ENCODE measurements around the gene DENND2A. TPM values are rescaled to one million over a fixed set of nuclear protein-coding genes. Genes with fewer than 3 reads are reported as not detected.
"Not testable (repeated sequence)": the region's sequence is repeated elsewhere in the genome, so short reads cannot be mapped to it uniquely, and the experiment has no call there.

Gene DENND2A
- total RNA-seq, 2 experiments from 2014 or later: not detected

- H3K27ac Mint-ChIP-seq; DNase-seq; H3K4me3 Mint-ChIP-seq; H3K9me3 Mint-ChIP-seq; CTCF ChIA-PET; POLR2A ChIA-PET; H3K36me3 Mint-ChIP-seq (ENCODE audit: low read depth): not testable (repeated sequence)
- Mint-ChIP-seq H3K4me1 (peaks cover 24% of the 10 kb centered on the region), H3K27me3 (peaks cover 18% of the 10 kb centered on the region)
These were observed 111.2 kb downstream of the DENND2A start for GRCh38 chr7:140529428-140529827.

- H3K27me3 Mint-ChIP-seq: peaks cover 13% of the 10 kb centered on the region
- DNase-seq: no peak
- no peaks in the 10 kb centered on the region for H3K9me3 Mint-ChIP-seq
- H3K4me1 Mint-ChIP-seq: peaks cover 31% of the 10 kb centered on the region
- peak overlapping the region; percentile 14 for H3K4me3 Mint-ChIP-seq
- CTCF ChIA-PET: interaction anchor here (1.0 to 1.1 kb wide), 2 partner anchors 10 kb away, joined by 3 to 5 read pairs; no protein-coding TSS in a partner anchor
- no peaks in the 10 kb centered on the region for H3K36me3 Mint-ChIP-seq (ENCODE audit: low read depth)
- H3K27ac Mint-ChIP-seq: no peak overlapping the region
- POLR2A ChIA-PET: no interaction called here
These were observed 113.6 kb downstream of the DENND2A start for GRCh38 chr7:140526787-140527664.

- Mint-ChIP-seq H3K4me1 (peaks cover 31% of the 10 kb centered on the region), H3K36me3 (ENCODE audit: low read depth) (no peaks in the 10 kb centered on the region), H3K27ac (peak overlapping the region; percentile 72), H3K27me3 (peaks cover 15% of the 10 kb centered on the region), H3K9me3 (no peaks in the 10 kb centered on the region), H3K4me3 (peak overlapping the region; percentile 40)
- ChIA-PET POLR2A (no interaction called here), CTCF (interaction anchor here (1.1 to 1.5 kb wide), 2 partner anchors 9 to 11 kb away, joined by 4 to 5 read pairs; no protein-coding TSS in a partner anchor)
- no peak for DNase-seq
These were observed 114.4 kb downstream of the DENND2A start for GRCh38 chr7:140526214-140526613.

GRCh38 chr7:140525743-140526142, 114.9 kb downstream of the DENND2A start:
- CTCF ChIA-PET: interaction anchor here (1.1 to 1.5 kb wide), 2 partner anchors 9 to 12 kb away, joined by 4 to 5 read pairs; no protein-coding TSS in a partner anchor
- H3K4me1 Mint-ChIP-seq: peaks cover 31% of the 10 kb centered on the region

GRCh38 chr7:140521421-140521820, 119.2 kb downstream of the DENND2A start:
- H3K36me3 Mint-ChIP-seq (ENCODE audit: low read depth): no peaks in the 10 kb centered on the region
- no peaks in the 10 kb centered on the region for H3K9me3 Mint-ChIP-seq
- H3K27me3 Mint-ChIP-seq: peaks cover 4% of the 10 kb centered on the region
- POLR2A ChIA-PET: no interaction called here
- H3K4me1 Mint-ChIP-seq: peaks cover 24% of the 10 kb centered on the region
- CTCF ChIA-PET: no interaction called here
- no peak overlapping the region for H3K27ac Mint-ChIP-seq
- no peak overlapping the region for H3K4me3 Mint-ChIP-seq
- no peak for DNase-seq

More at GRCh38 chr7:140525743-140526142, 114.9 kb downstream of the DENND2A start:
- POLR2A ChIA-PET: no interaction called here
- H3K36me3 Mint-ChIP-seq (ENCODE audit: low read depth): no peaks in the 10 kb centered on the region
- H3K27me3 Mint-ChIP-seq: peaks cover 16% of the 10 kb centered on the region
- H3K9me3 Mint-ChIP-seq: no peaks in the 10 kb centered on the region
- DNase-seq: peak; percentile 69
- peak overlapping the region; percentile 40 for H3K4me3 Mint-ChIP-seq
- H3K27ac Mint-ChIP-seq: peak overlapping the region; percentile 72

GRCh38 chr7:140519007-140519399, 121.6 kb downstream of the DENND2A start:
- Mint-ChIP-seq H3K27ac (no peak overlapping the region), H3K27me3 (peaks cover 4% of the 10 kb centered on the region), H3K4me1 (peaks cover 6% of the 10 kb centered on the region), H3K4me3 (no peak overlapping the region), H3K36me3 (ENCODE audit: low read depth) (no peaks in the 10 kb centered on the region), H3K9me3 (no peaks in the 10 kb centered on the region)
- no peak for DNase-seq
- ChIA-PET POLR2A (no interaction called here), CTCF (no interaction called here)

GRCh38 chr7:140518370-140519006, 122.1 kb downstream of the DENND2A start:
- DNase-seq: no peak
- Mint-ChIP-seq H3K36me3 (ENCODE audit: low read depth) (no peaks in the 10 kb centered on the region), H3K27me3 (peaks cover 4% of the 10 kb centered on the region), H3K4me3 (no peak overlapping the region), H3K9me3 (no peaks in the 10 kb centered on the region), H3K4me1 (peaks cover 4% of the 10 kb centered on the region), H3K27ac (no peak overlapping the region)
- ChIA-PET POLR2A (no interaction called here), CTCF (interaction anchor here (0.8 to 1.8 kb wide), 3 partner anchors 19 to 495 kb away, joined by 3 to 6 read pairs (median 4); no protein-coding TSS in a partner anchor)

GRCh38 chr7:140517546-140518369, 122.9 kb downstream of the DENND2A start:
- no peak overlapping the region for H3K27ac Mint-ChIP-seq
- H3K36me3 Mint-ChIP-seq (ENCODE audit: low read depth): no peaks in the 10 kb centered on the region
- peaks cover 4% of the 10 kb centered on the region for H3K27me3 Mint-ChIP-seq
- peak; percentile 72 for DNase-seq
- ChIA-PET CTCF (interaction anchor here (0.8 to 1.8 kb wide), 5 partner anchors 9 to 496 kb away, joined by 3 to 6 read pairs (median 4); no protein-coding TSS in a partner anchor), POLR2A (no interaction called here)
- peaks cover 4% of the 10 kb centered on the region for H3K4me1 Mint-ChIP-seq
- no peaks in the 10 kb centered on the region for H3K9me3 Mint-ChIP-seq
- H3K4me3 Mint-ChIP-seq: no peak overlapping the region

- DNase-seq: no peak
- CTCF ChIA-PET: interaction anchor here (0.8 kb wide), 1 partner anchor 39 kb away, joined by 3 read pairs; no protein-coding TSS in a partner anchor
These were observed 128.2 kb downstream of the DENND2A start for GRCh38 chr7:140512317-140513000.

GRCh38 chr7:140509789-140510188, 130.8 kb downstream of the DENND2A start:
- no peaks in the 10 kb centered on the region for H3K9me3 Mint-ChIP-seq
- H3K27ac Mint-ChIP-seq: no peak overlapping the region
- H3K4me3 Mint-ChIP-seq: no peak overlapping the region
- CTCF ChIA-PET: interaction anchor here (1.1 kb wide), 1 partner anchor 12 kb away, joined by 3 read pairs; no protein-coding TSS in a partner anchor
- no peak for DNase-seq
- H3K27me3 Mint-ChIP-seq: no peaks in the 10 kb centered on the region
- no peaks in the 10 kb centered on the region for H3K4me1 Mint-ChIP-seq
- POLR2A ChIA-PET: no interaction called here
- no peaks in the 10 kb centered on the region for H3K36me3 Mint-ChIP-seq (ENCODE audit: low read depth)

More at GRCh38 chr7:140512317-140513000, 128.2 kb downstream of the DENND2A start:
- H3K9me3 Mint-ChIP-seq: no peaks in the 10 kb centered on the region
- H3K4me3 Mint-ChIP-seq: no peak overlapping the region
- POLR2A ChIA-PET: interaction anchor here (0.6 kb wide), 1 partner anchor 223 kb away, joined by 4 read pairs; no protein-coding TSS in a partner anchor
- H3K4me1 Mint-ChIP-seq: no peaks in the 10 kb centered on the region
- no peak overlapping the region for H3K27ac Mint-ChIP-seq
- H3K36me3 Mint-ChIP-seq (ENCODE audit: low read depth): no peaks in the 10 kb centered on the region
- H3K27me3 Mint-ChIP-seq: no peaks in the 10 kb centered on the region

GRCh38 chr7:140507556-140507955, 133.1 kb downstream of the DENND2A start:
- H3K36me3 Mint-ChIP-seq (ENCODE audit: low read depth); H3K9me3 Mint-ChIP-seq; POLR2A ChIA-PET; DNase-seq; H3K4me3 Mint-ChIP-seq; H3K4me1 Mint-ChIP-seq; H3K27me3 Mint-ChIP-seq; H3K27ac Mint-ChIP-seq: not testable (repeated sequence)
- CTCF ChIA-PET: interaction anchor here (0.6 to 1.5 kb wide), 2 partner anchors 9 to 535 kb away, joined by 3 to 4 read pairs; no protein-coding TSS in a partner anchor

Measured in activated CD4-positive, alpha-beta T cell treated with anti-CD3 and anti-CD28 coated beads, Interleukin-2, amount 10 ng/mL, durations not matched to agents 7 days and 5 days (primary cell).